Head of caudate nucleus (tissue), 42 donors: ENCODE data around the gene OR6A2.
"Not testable (repeated sequence)": the region's sequence is repeated elsewhere in the genome, so short reads cannot be mapped to it uniquely, and the experiment has no call there.

ENCODE experiments used
- DNase-seq, 42 donors: peaks; one replicate each; pipeline versions ENCODE4 v3.0.0 to v3.0.0-alpha.2; 2020 to 2021; ENCODE audit warnings: mixed read lengths in 7 of 42
- intact Hi-C: fragments of 100-400 bp; cut with DNase I; formaldehyde crosslinking; loops from one replicate; pipeline ENCODE4 v1.15.0; 2022

The OR6A2 gene

GRCh38 chr11:6799402-6799801 is at the start of gene OR6A2:
Gene OR6A2, minus strand, starts transcription at chr11:6799689. Its CDS starts 3,981 bp downstream, at chr11:6795708.
- intact Hi-C loops, result no loop called here
- no peak for DNase-seq

DNA sequence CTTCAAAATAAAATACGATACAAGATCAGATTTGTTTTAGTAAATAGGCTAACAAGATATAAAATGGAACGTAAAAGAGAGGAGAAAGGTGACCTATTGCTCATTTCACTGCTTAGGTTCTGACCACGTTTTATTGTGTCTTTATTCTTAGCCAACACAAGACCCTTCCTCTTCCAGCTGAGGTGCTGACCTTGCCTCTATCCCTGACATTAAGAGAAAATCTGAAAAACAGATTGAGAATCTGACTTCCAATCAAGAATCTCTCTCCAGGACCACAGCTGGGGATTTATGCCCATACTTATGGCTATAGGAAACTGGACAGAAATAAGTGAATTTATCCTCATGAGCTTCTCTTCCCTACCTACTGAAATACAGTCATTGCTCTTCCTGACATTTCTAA is 45.9 kb upstream of the OR6A2 start, which contains the start of gene OR10A5:
Gene OR10A5 (plus strand): TSS at position 301 of the 400 bp plus-strand sequence. CDS start 0 bp downstream, at position 301.
- intact Hi-C loops, result no loop called here
- no peak for DNase-seq

GRCh38 chr11:6844356-6844755 is 44.9 kb upstream of the OR6A2 start:
- intact Hi-C loops, result no loop called here

GRCh38 chr11:6843670-6844069 is 44.2 kb upstream of the OR6A2 start:
- no peak for DNase-seq
- intact Hi-C loops, result no loop called here

More at GRCh38 chr11:6844356-6844755, 44.9 kb upstream of the OR6A2 start:
- DNase-seq, result no peak

- intact Hi-C loops, result no loop called here
- no peak for DNase-seq
Observed at GRCh38 chr11:6841694-6842093, 42.2 kb upstream of the OR6A2 start.

GRCh38 chr11:6834021-6834420 is 34.5 kb upstream of the OR6A2 start:
- intact Hi-C loops, result no loop called here

GRCh38 chr11:6833356-6833755 is 33.9 kb upstream of the OR6A2 start:
- no peak for DNase-seq
- intact Hi-C loops, result no loop called here

More at GRCh38 chr11:6834021-6834420, 34.5 kb upstream of the OR6A2 start:
- DNase-seq, result no peak

DNA sequence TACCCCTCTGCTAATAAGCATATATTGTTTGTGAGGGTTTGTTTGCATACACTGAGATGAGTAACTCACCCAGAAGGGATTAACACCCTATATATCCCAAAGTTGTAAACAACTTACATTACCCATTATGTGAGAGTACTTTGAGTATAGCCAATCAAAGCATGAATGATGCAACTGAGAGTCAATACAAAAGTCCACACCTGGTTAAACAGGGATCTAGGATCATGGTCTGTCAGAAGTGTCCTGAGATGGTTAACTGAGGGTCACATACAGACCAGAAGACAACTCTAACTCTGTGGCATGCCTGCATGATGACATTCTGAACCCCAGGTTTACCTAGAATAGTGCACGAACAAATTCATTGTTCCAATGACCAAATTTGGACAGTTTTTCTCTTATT is 28.6 kb upstream of the OR6A2 start:
- no peak for DNase-seq
- intact Hi-C loops, result no loop called here

- intact Hi-C loops, result no loop called here
- no peak for DNase-seq
Observed at GRCh38 chr11:6825231-6825744, 25.8 kb upstream of the OR6A2 start.

GRCh38 chr11:6824136-6824823 is 24.8 kb upstream of the OR6A2 start:
- no peak for DNase-seq
- intact Hi-C loops, result no loop called here

DNA sequence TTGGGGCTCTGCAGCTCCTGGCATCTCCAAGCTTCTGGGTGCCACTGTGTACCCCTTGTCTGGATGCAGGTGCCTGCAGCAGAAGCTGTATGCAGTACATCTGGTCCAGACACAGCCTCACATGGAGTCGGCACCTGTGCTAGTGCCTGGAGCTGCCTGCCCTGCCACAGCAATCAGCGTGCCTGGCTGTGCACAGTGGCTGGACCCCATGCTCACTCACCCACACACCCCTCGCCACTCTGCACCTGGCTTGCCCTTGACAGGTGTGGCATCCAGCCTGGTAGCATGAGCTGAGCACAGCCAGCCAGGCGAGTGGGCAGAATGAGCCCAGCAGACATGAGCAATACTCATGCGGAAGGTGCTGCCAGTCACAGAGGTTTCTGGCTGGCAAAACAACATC is 19.5 kb upstream of the OR6A2 start:
- DNase-seq, result no peak
- intact Hi-C loops, result no loop called here

- intact Hi-C loops, result no loop called here
- no peak for DNase-seq
Observed at GRCh38 chr11:6817694-6818093, 18.2 kb upstream of the OR6A2 start.

DNA sequence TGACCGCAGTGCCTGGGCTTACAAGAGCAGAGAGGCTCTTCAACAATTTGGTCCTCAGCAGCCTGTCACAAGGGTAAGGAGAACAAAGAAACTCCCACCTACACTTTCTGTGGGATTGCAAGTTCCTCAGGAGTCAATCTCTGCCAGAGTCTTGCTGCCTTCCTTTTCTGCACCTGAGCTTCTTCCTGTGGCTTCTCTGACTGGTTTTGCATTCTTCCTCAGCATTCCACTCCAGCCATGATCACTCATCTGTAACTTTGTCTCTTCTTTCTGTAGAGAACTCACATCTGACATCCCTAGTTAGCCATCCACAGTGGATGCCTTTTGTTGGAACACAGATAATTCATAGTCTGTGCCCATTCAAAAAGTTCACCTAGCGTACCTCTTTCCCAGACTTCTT is 14.2 kb upstream of the OR6A2 start:
- intact Hi-C loops, result no loop called here

GRCh38 chr11:6812390-6813005 is 13.0 kb upstream of the OR6A2 start:
- intact Hi-C loops, result no loop called here
- DNase-seq, result peak in 18 of 42 donors; percentile 12 to 66 (median 25)

More for the DNA sequence above, 14.2 kb upstream of the OR6A2 start:
- no peak for DNase-seq

- intact Hi-C loops, DNase-seq: not testable (repeated sequence)
Observed at GRCh38 chr11:6801075-6801474, 1.6 kb upstream of the OR6A2 start.

- intact Hi-C loops, result no loop called here
- DNase-seq, result no peak
Observed at GRCh38 chr11:6794639-6795038, 4.8 kb downstream of the OR6A2 start.

DNA sequence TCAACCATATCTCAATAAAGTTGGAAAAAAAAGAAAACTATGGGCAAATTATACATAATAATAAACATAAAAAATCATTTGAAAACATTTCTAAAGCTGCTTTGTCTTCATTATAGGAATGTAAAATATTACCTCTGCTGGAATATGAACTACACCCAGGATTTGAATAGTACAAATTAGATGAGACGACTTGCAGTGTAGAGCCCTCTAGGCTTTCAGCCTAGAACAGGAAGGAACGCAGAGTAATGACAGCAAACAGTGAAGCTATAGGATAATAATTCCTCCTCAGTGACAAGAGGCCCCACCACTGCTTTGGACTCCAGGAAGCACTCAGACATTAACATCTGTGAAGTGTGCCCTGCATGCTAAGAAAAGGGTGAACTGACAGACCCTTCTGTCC is 8.9 kb downstream of the OR6A2 start:
- intact Hi-C loops, result no loop called here
- DNase-seq, result no peak

DNA sequence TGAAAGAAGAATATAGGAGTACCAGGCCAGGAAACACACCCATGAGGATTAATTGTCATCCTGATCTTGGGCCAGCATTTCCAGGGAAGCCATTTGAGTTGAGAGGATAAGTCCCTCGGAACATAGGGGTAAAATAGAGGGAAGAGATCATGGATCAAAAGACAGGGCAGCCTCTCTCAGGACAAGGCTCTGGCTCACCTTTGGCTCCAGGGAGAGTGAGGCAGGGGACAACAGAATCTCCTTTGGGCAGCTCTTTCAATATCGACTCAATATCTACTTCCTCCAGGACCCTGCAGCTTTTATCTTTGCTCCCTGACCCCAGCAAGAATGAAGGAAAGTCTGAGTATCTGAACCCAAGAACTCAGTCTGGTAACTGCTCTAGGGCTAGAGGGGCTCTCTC is 16.8 kb downstream of the OR6A2 start, which contains the start of gene OR2AG1:
Gene OR2AG1 (plus strand): TSS at position 301 of the 400 bp plus-strand sequence. CDS start 2,018 bp downstream, outside the sequence.
- no peak for DNase-seq
- intact Hi-C loops, result no loop called here

GRCh38 chr11:6780829-6781228 is 18.7 kb downstream of the OR6A2 start:
- DNase-seq, result no peak
- intact Hi-C loops, result no loop called here

DNA sequence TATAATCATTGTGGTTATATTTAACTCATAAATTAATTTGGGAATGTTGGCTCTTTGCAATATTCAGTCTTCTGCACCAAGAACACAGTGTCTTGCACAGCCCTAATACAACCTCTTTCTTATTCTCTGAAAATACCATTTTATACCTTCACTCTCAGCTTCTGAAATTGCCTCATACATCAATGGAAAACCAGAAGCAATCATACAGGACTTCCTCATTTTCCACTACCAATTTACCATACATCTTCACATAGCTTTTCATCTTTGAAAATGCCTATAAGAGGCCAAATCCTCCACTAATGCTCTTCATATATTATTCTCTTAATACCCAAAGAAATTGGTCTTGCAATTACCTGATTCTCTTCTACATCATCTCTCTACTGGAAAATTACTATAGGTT is 21.0 kb downstream of the OR6A2 start:
- intact Hi-C loops, result no loop called here
- DNase-seq, result no peak
